T-helper 2 cell (primary cell): ENCODE measurements around the gene RAB35.
A peak's percentile ranks its signal among the peaks of the same experiment; 100 is the strongest.

Experiments used
- DNase-seq, 5 experiments: peaks; one replicate each; pipeline versions ENCODE4 v3.0.0 to v3.0.0-alpha.2; 2012 to 2022

RAB35 gene

DNA sequence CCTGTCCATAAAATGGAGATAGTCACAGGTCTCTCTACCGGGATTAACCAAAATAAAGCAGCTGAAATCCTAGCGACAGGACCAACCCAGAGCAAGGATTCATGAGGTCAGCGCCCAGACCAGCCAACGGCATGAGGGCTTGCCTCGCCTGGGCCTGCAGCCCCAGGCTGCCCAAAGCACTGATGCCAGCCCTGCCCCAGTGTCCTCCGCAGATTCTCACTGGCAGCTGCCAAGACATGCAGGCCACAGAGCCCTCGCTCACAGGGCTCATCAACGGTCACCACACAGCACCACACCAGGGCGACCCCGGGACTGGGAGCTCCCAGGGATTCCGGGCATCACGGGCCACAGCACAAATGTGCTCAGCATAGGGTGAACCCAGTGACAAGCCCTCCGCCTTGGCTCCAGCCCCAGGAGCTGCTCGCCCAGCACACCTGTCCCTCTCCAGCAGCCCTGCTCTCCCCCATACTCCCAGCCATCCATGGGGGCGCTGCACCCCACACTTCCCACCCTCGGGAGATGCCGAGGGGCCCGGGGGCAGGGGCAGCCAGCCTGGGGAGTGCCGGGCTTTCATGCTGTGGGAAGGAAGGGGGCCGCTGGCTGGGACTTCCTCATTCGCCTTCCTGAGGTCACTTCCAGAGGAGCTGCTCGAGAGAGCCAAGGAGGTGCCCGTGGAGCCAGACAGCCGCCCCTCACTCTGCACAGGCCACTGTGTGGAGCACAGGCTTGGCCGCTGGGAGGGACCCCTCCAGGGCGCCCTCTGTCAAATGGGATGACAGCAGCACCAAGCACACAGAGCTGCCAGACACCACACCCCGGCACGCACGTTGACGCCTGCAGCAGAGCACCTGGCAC lies 14.1 kb downstream of the RAB35 start:
- DNase-seq = no peak

DNA sequence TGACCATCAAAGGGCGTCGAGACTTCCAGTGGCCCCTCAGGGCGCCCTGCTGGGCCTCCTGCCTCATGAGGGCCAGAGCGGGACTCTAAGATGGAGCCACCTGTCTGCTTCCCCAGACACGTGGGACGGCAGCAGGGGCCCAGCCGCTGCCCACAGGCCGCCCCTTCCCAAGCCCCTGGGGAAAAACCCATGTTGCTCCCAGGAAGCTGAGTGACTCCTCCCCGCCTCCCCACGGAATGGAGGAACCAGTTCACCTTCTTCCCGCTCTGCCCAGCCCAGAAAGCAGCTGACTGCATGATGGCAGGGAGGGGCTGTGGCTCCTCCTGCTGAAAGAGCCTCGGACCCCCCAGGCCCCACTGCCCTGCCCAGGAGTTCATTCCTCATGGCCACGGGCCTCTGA lies 14.9 kb downstream of the RAB35 start:
- no peak for DNase-seq

- peak in 1 of 5 experiments; percentile 43 for DNase-seq
Observed at GRCh38 chr12:120101182-120101581, 15.4 kb downstream of the RAB35 start.

- DNase-seq = no peak
Observed at GRCh38 chr12:120100630-120101029, 15.9 kb downstream of the RAB35 start.

- no peak for DNase-seq
Observed at GRCh38 chr12:120099738-120100137, 16.8 kb downstream of the RAB35 start.

GRCh38 chr12:120098756-120099470 lies 17.6 kb downstream of the RAB35 start:
- no peak for DNase-seq

DNA sequence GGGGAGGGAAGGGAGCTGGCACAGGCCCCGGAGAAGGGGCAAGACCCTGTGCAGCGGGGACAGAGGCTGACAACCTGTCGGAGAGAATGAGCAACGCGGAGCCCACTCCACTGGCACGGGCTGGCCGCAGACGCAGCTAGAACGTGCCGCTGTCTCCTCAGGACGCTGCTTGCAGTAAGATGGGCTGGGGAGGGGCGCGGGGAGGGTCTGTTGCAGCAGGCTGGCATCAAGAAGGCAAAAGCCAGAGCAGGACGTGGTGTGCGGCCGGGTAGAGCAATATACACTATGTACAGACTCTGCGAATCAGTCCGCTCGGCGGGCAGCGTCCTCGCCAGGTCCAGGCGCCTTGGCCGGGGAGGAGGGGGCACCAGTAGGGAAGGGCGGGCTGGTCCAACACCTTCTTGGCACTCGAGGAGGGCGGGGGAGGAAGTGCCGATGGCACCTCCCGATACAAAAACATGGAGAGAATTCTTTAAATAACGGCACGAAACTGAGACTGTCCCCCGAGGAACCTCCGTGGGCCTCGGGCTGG lies 19.8 kb downstream of the RAB35 start:
- DNase-seq = no peak

GRCh38 chr12:120095736-120096135 lies 20.8 kb downstream of the RAB35 start:
- no peak for DNase-seq

- no peak for DNase-seq
Observed at GRCh38 chr12:120095331-120095730, 21.2 kb downstream of the RAB35 start.

GRCh38 chr12:120094485-120094884 lies 22.1 kb downstream of the RAB35 start:
- no peak for DNase-seq

DNA sequence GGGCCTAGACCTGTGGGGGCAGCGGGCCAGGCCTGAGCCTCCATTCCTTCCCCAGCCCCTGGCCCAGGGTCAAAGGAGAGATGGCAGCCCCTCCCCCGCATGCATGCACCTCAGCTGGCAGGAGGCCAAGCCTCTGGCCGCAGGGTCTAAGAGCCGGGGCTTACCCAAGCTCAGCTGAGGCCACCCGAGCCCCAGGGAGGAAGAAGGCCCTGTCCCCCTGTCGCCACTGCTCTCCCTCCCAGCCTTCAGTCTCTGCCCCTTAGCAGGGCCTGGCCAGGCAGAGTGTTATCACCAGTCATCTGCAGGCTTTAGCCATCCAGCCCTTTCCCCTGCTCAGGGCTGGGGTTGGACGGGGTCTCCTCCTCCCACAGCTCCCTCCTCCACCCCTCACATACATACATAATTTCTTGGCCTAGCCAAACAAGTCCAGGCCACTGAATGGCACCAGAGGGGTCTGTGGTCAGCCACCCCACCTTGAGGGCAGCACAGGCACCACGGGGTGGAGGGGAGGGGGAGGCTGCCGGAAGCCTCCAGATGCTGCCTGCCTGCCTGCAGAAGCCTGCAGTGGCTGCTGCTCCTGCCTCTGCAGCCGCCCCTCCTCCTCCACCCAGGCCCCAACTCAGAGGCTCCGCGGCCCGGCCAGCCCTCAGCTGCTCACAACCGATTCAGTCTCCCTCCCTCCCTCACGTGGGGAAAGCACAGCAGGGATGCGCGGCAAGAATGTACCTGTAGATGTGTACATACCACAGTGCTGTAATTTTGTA lies 22.8 kb downstream of the RAB35 start:
- DNase-seq = no peak

DNA sequence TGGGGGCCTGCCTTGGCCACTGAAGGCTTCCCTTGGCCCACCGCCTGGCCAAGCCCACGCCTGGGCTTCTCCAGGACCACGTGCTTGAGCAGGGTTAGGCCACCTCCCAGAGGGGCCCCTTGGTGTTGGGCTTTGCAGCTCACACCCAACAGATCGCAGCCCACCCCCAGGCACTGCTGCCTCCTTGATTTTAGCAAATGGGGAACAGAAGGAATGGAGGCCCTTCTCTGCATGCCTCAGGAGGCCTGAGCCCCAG lies 23.3 kb downstream of the RAB35 start:
- no peak for DNase-seq

- DNase-seq = no peak
Observed at GRCh38 chr12:120092551-120093335, 23.8 kb downstream of the RAB35 start.

DNA sequence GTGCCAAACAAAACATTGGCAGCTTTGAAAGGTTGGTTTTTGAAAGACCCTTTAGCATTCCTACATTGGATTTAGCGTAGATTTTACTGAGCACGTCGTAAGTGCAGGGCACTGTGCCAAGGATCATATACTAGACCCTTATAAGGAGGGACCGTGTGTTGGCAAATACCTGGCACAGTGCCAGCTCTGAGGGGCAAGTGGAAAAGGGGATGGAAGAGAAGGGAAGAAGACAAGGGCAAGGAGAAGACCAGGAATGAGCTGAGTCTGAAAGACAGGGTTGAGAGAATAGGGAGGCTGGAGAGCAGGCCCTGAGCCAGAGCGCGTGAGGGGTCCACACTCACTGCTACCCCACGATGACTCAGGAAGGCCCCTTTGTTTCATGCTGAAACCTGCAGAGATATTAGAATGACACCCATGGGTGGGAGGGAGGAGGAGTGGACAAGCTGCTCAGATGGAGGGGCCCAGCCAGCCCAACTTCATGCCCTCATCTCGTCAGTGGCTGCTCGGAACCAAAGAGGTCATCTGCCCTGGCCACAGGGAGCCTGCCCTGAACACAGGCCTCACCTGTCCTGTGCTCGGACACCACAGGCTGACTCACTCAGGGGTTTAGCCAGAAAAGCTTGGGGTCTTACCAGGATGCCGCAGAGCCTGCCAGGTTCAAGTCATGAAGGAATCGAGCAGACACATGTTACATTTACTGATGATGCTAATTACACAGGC lies 25.0 kb downstream of the RAB35 start:
- no peak for DNase-seq

DNA sequence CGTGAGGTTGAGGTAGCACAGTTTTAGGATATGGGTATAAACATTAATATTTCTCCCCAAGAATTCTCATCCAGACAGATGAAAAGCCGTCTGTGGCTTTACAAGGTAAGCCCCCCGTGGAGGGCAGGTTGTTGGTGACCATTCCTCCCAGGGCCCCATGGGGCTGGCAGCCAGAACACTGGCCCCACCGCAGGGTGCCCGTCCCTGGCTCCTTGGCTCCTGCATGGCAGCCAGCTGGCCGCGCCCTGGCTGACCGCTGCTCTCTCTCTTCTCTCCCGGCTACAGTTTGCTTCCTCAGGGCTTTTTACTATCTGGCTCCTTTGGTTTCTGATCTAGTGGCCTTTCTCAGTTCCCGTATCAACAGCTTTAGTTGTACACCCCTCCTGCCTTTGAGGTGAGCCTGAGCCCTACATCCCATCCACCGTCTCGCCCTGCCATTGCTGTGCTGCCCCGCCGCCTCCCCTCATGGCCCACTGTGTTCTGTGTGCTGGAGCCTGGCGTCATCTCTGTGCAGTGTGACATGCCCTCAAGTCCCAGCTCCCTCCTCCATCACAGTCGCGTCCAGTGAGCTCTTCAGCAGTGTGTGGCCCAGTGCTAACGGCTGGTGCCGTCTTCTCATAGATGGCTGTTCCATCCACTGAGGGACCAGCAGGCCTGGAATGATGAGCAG lies 25.8 kb downstream of the RAB35 start:
- no peak for DNase-seq

GRCh38 chr12:120090206-120090605 lies 26.3 kb downstream of the RAB35 start:
- DNase-seq = no peak

GRCh38 chr12:120089796-120090195 lies 26.8 kb downstream of the RAB35 start:
- no peak for DNase-seq

- no peak for DNase-seq
Observed at GRCh38 chr12:120089105-120089504, 27.4 kb downstream of the RAB35 start.

DNA sequence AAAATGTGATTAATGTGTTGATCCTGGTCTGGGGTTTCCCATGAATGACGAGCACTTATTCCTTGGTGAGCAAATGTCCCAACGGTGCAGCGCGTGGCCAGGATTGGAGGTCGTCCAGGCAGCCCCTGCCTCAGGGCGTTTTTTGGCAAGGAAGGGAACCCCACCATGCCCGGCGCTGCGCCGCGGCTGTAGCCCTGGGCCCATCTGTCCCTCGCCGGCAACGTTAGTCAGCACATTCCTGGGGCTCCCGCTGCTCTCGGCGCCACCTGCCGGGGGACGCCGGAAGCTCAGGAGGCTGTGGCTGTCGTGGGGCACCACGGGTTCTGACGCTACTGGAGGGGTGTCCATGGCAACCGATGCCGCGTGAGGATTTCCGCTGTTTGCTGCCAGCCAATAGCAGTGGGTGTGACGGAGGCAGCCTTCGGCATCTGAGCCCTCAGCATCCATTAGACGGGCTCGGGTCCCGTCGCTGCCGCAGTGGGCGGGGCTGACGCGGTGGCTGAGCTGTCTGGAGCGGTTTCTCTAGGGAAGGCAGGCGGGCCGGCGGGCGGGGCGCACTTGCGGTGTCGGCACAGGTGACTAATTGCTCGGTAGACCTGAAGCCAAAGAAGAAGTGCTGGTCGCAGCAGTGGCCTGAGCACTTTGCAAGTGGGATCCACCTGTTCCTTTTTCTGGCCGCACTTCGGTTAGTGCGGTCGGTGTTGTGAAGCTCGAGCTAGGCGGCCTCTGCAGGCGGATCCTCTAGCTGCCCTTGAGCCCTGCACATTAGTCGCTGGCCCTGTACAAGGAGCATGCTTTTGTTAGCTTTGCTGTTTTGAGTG lies 29.5 kb downstream of the RAB35 start:
- DNase-seq = peak; percentile 97 to 100 (median 100)

DNA sequence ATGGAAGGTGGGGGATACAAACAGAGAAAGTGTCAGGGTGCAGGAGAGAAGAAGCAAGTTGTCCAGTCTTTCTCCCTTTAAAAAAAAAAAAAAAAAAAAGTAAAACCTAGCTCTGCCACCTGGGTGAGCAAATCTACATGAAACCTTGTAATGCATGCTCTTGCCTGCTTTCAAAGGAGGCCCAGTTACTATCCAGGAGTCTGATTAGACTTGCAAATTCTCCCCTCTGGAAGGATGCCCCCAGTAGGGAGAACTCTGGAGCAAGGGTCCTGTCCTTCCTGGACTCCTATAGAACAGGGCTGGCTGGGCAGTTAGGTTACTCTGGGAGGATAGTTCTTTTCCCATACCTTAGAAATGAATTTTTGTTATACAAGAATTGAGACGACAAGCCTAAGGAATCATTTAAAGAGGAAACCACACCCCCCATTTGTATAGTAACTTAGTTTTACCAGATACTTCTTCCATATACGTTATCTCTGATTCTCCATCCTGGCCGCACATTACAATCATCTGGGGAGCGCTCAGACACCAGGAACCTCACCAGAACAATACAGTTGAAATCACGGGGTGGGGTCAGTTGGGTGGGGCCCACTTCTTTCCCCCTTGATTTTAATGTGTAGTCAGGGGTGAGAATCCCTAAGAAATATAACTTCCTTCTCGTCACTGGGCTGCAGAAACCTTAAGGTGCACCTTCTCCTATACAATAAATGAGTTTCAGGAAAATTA lies 30.5 kb downstream of the RAB35 start:
- DNase-seq = no peak
